Neural cell (in vitro differentiated cells): ENCODE results near the gene KRTAP19-8. TPM values are rescaled to one million over a fixed set of nuclear protein-coding genes. Genes with fewer than 3 reads are reported as not detected.

Experiments used
- H2AFZ ChIP-seq: fragments of 200-600, 300-800 bp; sonication (generic), shearing (Covaris generic); 2 replicates; pipeline ENCODE4 v1.6.0; 2014; ENCODE audit warnings: low read depth, mild to moderate bottlenecking, antibody characterized with exemption, low read length, moderate library complexity
- H3F3A ChIP-seq: fragments of 200-600 bp; shearing (Covaris generic); 2 replicates; pipeline ENCODE4 v1.6.1; 2016; ENCODE audit warnings: mild to moderate bottlenecking, moderate library complexity, mixed read lengths, antibody characterized with exemption, low read length; ENCODE audit not compliant: insufficient read depth, poor library complexity, severe bottlenecking
- H3K27ac ChIP-seq: fragments of 200-600, 300-800 bp; sonication (generic), shearing (Covaris generic); 2 replicates; pipeline ENCODE4 v1.5.1; 2014; ENCODE audit warnings: mild to moderate bottlenecking, low read length, moderate library complexity
- H3K27me3 ChIP-seq: fragments of 300-800, 200-600 bp; sonication (generic), shearing (Covaris generic); 2 replicates; pipeline ENCODE4 v1.6.0; 2014; ENCODE audit warnings: mild to moderate bottlenecking, low read depth, low read length, moderate library complexity; ENCODE audit not compliant: insufficient read depth
- H3K36me3 ChIP-seq: fragments of 300-800, 200-600 bp; sonication (generic), shearing (Covaris generic); 2 replicates; pipeline ENCODE4 v1.5.1; 2014; ENCODE audit warnings: mild to moderate bottlenecking, antibody characterized with exemption, low read length, moderate library complexity; ENCODE audit not compliant: insufficient read depth
- H3K4me2 ChIP-seq: fragments of 300-800, 200-600 bp; sonication (generic), shearing (Covaris generic); 2 replicates; pipeline ENCODE4 v1.6.0; 2014; ENCODE audit warnings: mild to moderate bottlenecking, low read length
- H3K4me3 ChIP-seq: fragments of 300-800, 200-600 bp; sonication (generic), shearing (Covaris generic); 2 replicates; pipeline ENCODE4 v1.5.1; 2014; ENCODE audit warnings: mild to moderate bottlenecking, low read length, moderate library complexity
- H3K79me2 ChIP-seq: fragments of 200-600 bp; shearing (Covaris generic); replicated peaks from 2 replicates; pipeline ENCODE4 v1.6.0; 2014; ENCODE audit warnings: mild to moderate bottlenecking, low read length, moderate library complexity; ENCODE audit not compliant: insufficient read depth
- H3K9ac ChIP-seq: fragments of 300-800, 200-600 bp; sonication (generic), shearing (Covaris generic); 2 replicates; pipeline ENCODE4 v1.6.1; 2016; ENCODE audit warnings: mild to moderate bottlenecking, low read length, mixed read lengths
- H3K9me2 ChIP-seq: fragments of 200-600 bp; shearing (Covaris generic); 2 replicates; pipeline ENCODE4 v1.6.1; 2016; ENCODE audit warnings: mild to moderate bottlenecking, low read length, mixed read lengths; ENCODE audit not compliant: insufficient read depth
- H3K9me3 ChIP-seq: fragments of 200-600, 300-800 bp; sonication (generic), shearing (Covaris generic); 2 replicates; pipeline ENCODE4 v1.6.1; 2016; ENCODE audit warnings: mild to moderate bottlenecking, mixed run types, low read length, moderate library complexity, mixed read lengths
- H4K20me1 ChIP-seq: fragments of 200-600 bp; shearing (Covaris generic); 2 replicates; pipeline ENCODE4 v1.6.1; 2016; ENCODE audit warnings: mild to moderate bottlenecking, mixed run types; ENCODE audit not compliant: insufficient read depth
- CTCF ChIP-seq: fragments of 450-650 bp; IDR thresholded peaks from 2 replicates; pipeline ENCODE4 v1.5.1; 2014; ENCODE audit warnings: antibody characterized with exemption, mild to moderate bottlenecking, moderate library complexity; ENCODE audit not compliant: poor library complexity, severe bottlenecking
- EP300 ChIP-seq: fragments of 450-650 bp; conservative IDR thresholded peaks from 2 replicates; pipeline ENCODE4 v1.6.1; 2014; ENCODE audit warnings: antibody characterized with exemption, mild to moderate bottlenecking, moderate library complexity; ENCODE audit not compliant: poor library complexity, severe bottlenecking
- EZH2 ChIP-seq: fragments of 200-600, 300-800 bp; shearing (Covaris generic), sonication (generic); IDR thresholded peaks from 2 replicates; pipeline ENCODE4 v1.6.1; 2014; ENCODE audit warnings: antibody characterized with exemption, low read length, borderline replicate concordance, mild to moderate bottlenecking; ENCODE audit not compliant: insufficient read depth, poor library complexity, severe bottlenecking
- MXI1 ChIP-seq: fragments of 450-650 bp; conservative IDR thresholded peaks from 2 replicates; pipeline ENCODE4 v1.6.1; 2014; ENCODE audit warnings: antibody characterized with exemption, mild to moderate bottlenecking; ENCODE audit not compliant: poor library complexity, severe bottlenecking
- POLR2AphosphoS5 ChIP-seq: IDR thresholded peaks from 2 replicates; pipeline ENCODE4 v1.6.1; 2012
- RAD21 ChIP-seq: fragments of 450-650 bp; conservative IDR thresholded peaks from 2 replicates; pipeline ENCODE4 v1.6.1; 2014; ENCODE audit warnings: antibody characterized with exemption, mild to moderate bottlenecking, moderate library complexity
- REST ChIP-seq: IDR thresholded peaks from 2 replicates; pipeline ENCODE4 v1.6.1; 2012; ENCODE audit warnings: borderline replicate concordance
- SMC3 ChIP-seq: fragments of 450-650 bp; conservative IDR thresholded peaks from 2 replicates; pipeline ENCODE4 v1.6.1; 2014; ENCODE audit warnings: antibody characterized with exemption, mild to moderate bottlenecking, moderate library complexity; ENCODE audit not compliant: poor library complexity
- TAF1 ChIP-seq: IDR thresholded peaks from 2 replicates; pipeline ENCODE4 v1.6.1; 2012; ENCODE audit warnings: low read depth
- polyA plus RNA-seq: library from polyadenylated mRNA; depleted of rRNA; stranded (reverse); fragments of >200 nt; gene quantifications from 2 replicates; pipeline ENCODE4 v1.2.3, GENCODE V29; 2014

The KRTAP19-8 gene
- polyA plus RNA-seq, 1 donor from 2014 or later: not detected

- H3K9ac ChIP-seq: no peak overlapping the region
- H2AFZ ChIP-seq: no peak overlapping the region
- no peak overlapping the region for H3K4me3 ChIP-seq
- H4K20me1 ChIP-seq: no peaks in the 10 kb centered on the region
- H3F3A ChIP-seq: no peaks in the 10 kb centered on the region
- no peaks in the 10 kb centered on the region for H3K9me2 ChIP-seq
- no peaks in the 10 kb centered on the region for H3K27me3 ChIP-seq
- TF ChIP-seq MXI1 (no peak), CTCF (no peak), EZH2 (no peak), REST (no peak), EP300 (no peak), TAF1 (no peak), SMC3 (no peak), RAD21 (no peak), POLR2AphosphoS5 (no peak)
- no peaks in the 10 kb centered on the region for H3K79me2 ChIP-seq
- H3K4me2 ChIP-seq: no peak overlapping the region
- no peaks in the 10 kb centered on the region for H3K36me3 ChIP-seq
- H3K27ac ChIP-seq: no peak overlapping the region
- H3K9me3 ChIP-seq: no peaks in the 10 kb centered on the region
Observed at GRCh38 chr21:31014891-31015290, 23.4 kb downstream of the KRTAP19-8 start.

- no peak overlapping the region for H3K9ac ChIP-seq
- H3K9me3 ChIP-seq: no peaks in the 10 kb centered on the region
- no peaks in the 10 kb centered on the region for H3K27me3 ChIP-seq
- TF ChIP-seq REST (no peak), POLR2AphosphoS5 (no peak), RAD21 (no peak), MXI1 (no peak), EP300 (no peak), TAF1 (no peak), EZH2 (no peak), SMC3 (no peak), CTCF (no peak)
- no peak overlapping the region for H3K4me2 ChIP-seq
- no peaks in the 10 kb centered on the region for H3K9me2 ChIP-seq
- no peaks in the 10 kb centered on the region for H4K20me1 ChIP-seq
- H3K27ac ChIP-seq: no peak overlapping the region
- H3F3A ChIP-seq: no peaks in the 10 kb centered on the region
- H2AFZ ChIP-seq: no peak overlapping the region
- no peaks in the 10 kb centered on the region for H3K79me2 ChIP-seq
- no peak overlapping the region for H3K4me3 ChIP-seq
- no peaks in the 10 kb centered on the region for H3K36me3 ChIP-seq
Observed at GRCh38 chr21:31012133-31013089, 25.9 kb downstream of the KRTAP19-8 start.
